Measurements from ENCODE around the gene ACBD3. TPM values are rescaled to one million over a fixed set of nuclear protein-coding genes. Genes with fewer than 3 reads are reported as not detected.

The ACBD3 gene
- total and polyA plus RNA-seq, 10 of the 15 experiments (the other 5 are each of a cell fraction or from before 2014, with no cell fraction given), result 7.5 to 27.9 (median 20.3) TPM

DNA sequence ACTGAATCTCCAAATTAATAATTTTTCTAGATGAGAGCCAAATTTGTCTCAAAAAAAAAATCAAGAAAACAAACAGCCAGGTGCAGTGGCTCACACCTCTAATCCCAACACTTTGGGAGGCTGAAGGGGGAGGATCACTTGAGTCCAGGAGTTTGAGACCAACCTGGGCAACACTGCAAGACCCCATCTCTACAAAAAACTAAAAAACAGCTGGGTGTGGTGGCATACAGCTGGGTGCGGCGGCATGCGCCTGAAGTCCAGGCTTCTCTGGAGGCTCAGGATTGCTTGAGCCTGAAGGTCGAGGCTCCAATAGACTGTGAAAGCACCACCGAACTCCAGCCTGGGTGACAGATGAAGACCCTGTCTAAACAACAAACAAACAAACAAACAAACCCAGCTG, 14.0 kb downstream of the ACBD3 start:
- Histone ChIP-seq H4K20me1 (ENCODE audit: control insufficient read depth, insufficient read depth) (no peaks in the 10 kb centered on the region), H3K27me3 (replicated peaks in 1 of 2; ENCODE audit: control insufficient read depth in 2 of 2, insufficient read depth in 2 of 2, low read length in 1 of 2) (no peaks in the 10 kb centered on the region), H3K4me2 (ENCODE audit: control insufficient read depth, insufficient read depth) (no peak overlapping the region), H3K27ac (ENCODE audit: control insufficient read depth, insufficient read depth) (no peak overlapping the region), H3K4me3 (no peak overlapping the region), H3K9me3 (replicated peaks; ENCODE audit: control insufficient read depth, insufficient read depth, low read length) (no peaks in the 10 kb centered on the region; the same call in 2 of the 3 replicates), H2AFZ (ENCODE audit: control insufficient read depth, low read depth, low read length) (no peak overlapping the region), H3K4me1 (ENCODE audit: control insufficient read depth, insufficient read depth, low read length) (no peaks in the 10 kb centered on the region), H3K9ac (ENCODE audit: control insufficient read depth, insufficient read depth, low read length) (no peak overlapping the region), H3K79me2 (ENCODE audit: control insufficient read depth, insufficient read depth, low read length) (peaks cover 41% of the 10 kb centered on the region), H3K36me3 (ENCODE audit: control insufficient read depth in 2 of 2, insufficient read depth in 2 of 2, low read length in 1 of 2) (peaks cover 0 to 8% of the 10 kb centered on the region in 2 experiments; a peak in 3 of 4 replicates)
- intact Hi-C loops (cut with micrococcal nuclease; ENCODE audit: unreplicated experiment) (no loop called here), in situ Hi-C loops (cut with MboI) (no loop called here)
- FAIRE-seq, result no peak
- DNase-seq (ENCODE audit: low read depth, low spot score), result no peak
- POLR2A ChIA-PET, result no interaction called here
- TF ChIP-seq HCFC1 (IDR thresholded peaks at IDR 0.05; ENCODE audit: low read length), result no peak
- TF ChIP-seq KDM1A (IDR thresholded peaks at IDR 0.05; ENCODE audit: borderline replicate concordance), result no peak
- no peak for TF ChIP-seq MEF2A (IDR thresholded peaks at IDR 0.05; ENCODE audit: insufficient read depth, low read depth, low read length)
- TF ChIP-seq CHD4 (IDR thresholded peaks at IDR 0.05), result no peak
- TF ChIP-seq POU2F2 (IDR thresholded peaks at IDR 0.05; ENCODE audit: borderline replicate concordance, low read depth, low read length), result no peak
- TF ChIP-seq IRF4 (IDR thresholded peaks at IDR 0.05; ENCODE audit: low read depth, low read length), result no peak
- no peak for TF ChIP-seq MXI1 (IDR thresholded peaks at IDR 0.05; ENCODE audit: low read depth, low read length)
- no peak for TF ChIP-seq SMAD5 (IDR thresholded peaks at IDR 0.05; ENCODE audit: low read depth)
- no peak for TF ChIP-seq PML (IDR thresholded peaks at IDR 0.05; ENCODE audit: low read length)
- TF ChIP-seq, protein P1, sequence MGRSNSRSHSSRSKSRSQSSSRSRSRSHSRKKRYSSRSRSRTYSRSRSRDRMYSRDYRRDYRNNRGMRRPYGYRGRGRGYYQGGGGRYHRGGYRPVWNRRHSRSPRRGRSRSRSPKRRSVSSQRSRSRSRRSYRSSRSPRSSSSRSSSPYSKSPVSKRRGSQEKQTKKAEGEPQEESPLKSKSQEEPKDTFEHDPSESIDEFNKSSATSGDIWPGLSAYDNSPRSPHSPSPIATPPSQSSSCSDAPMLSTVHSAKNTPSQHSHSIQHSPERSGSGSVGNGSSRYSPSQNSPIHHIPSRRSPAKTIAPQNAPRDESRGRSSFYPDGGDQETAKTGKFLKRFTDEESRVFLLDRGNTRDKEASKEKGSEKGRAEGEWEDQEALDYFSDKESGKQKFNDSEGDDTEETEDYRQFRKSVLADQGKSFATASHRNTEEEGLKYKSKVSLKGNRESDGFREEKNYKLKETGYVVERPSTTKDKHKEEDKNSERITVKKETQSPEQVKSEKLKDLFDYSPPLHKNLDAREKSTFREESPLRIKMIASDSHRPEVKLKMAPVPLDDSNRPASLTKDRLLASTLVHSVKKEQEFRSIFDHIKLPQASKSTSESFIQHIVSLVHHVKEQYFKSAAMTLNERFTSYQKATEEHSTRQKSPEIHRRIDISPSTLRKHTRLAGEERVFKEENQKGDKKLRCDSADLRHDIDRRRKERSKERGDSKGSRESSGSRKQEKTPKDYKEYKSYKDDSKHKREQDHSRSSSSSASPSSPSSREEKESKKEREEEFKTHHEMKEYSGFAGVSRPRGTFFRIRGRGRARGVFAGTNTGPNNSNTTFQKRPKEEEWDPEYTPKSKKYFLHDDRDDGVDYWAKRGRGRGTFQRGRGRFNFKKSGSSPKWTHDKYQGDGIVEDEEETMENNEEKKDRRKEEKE (IDR thresholded peaks at IDR 0.05), result no peak
- no peak for TF ChIP-seq ESRRA (IDR thresholded peaks at IDR 0.05; ENCODE audit: low read length)
- TF ChIP-seq ZNF622 (IDR thresholded peaks at IDR 0.05), result no peak
- TF ChIP-seq, protein P2, sequence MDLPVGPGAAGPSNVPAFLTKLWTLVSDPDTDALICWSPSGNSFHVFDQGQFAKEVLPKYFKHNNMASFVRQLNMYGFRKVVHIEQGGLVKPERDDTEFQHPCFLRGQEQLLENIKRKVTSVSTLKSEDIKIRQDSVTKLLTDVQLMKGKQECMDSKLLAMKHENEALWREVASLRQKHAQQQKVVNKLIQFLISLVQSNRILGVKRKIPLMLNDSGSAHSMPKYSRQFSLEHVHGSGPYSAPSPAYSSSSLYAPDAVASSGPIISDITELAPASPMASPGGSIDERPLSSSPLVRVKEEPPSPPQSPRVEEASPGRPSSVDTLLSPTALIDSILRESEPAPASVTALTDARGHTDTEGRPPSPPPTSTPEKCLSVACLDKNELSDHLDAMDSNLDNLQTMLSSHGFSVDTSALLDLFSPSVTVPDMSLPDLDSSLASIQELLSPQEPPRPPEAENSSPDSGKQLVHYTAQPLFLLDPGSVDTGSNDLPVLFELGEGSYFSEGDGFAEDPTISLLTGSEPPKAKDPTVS (IDR thresholded peaks at IDR 0.05; ENCODE audit: low read depth, low read length), result no peak
- TF ChIP-seq, protein P3, sequence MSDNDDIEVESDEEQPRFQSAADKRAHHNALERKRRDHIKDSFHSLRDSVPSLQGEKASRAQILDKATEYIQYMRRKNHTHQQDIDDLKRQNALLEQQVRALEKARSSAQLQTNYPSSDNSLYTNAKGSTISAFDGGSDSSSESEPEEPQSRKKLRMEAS (IDR thresholded peaks at IDR 0.05; ENCODE audit: low read depth, low read length), result no peak
- SMC1A ChIA-PET (ENCODE audit: uncharacterized antibody, unreplicated experiment), result interaction anchor here (0.6 to 1.7 kb wide), 2 partner anchors 25 to 47 kb away, joined by 3 to 5 read pairs; no protein-coding TSS in a partner anchor
- no peak for ATAC-seq
- RAD21 ChIA-PET (ENCODE audit: unreplicated experiment), result interaction anchor here (1.1 kb wide), 2 partner anchors 9 to 47 kb away, joined by 3 read pairs; no protein-coding TSS in a partner anchor
- WGBS (ENCODE audit: insufficient coverage, insufficient replicate concordance, low lambda C conversion rate, missing lambda C conversion rate), result 82% methylated on average over 5 of the region's 5 CpGs
- CTCF ChIA-PET, result interaction anchor here (0.8 kb wide), 1 partner anchor 9 kb away, joined by 3 read pairs; no protein-coding TSS in a partner anchor
- no TSS peak for BruUV-seq (replicated peaks)

All from GM12878 (cell line).